ENCODE measurements around the gene OTX2.

The OTX2 gene

GRCh38 chr14:56813143-56813551 lies 2.9 kb upstream of the OTX2 start:
- no peak for TF ChIP-seq NFIC (IDR thresholded peaks at IDR 0.05)
- TF ChIP-seq REST (IDR thresholded peaks at IDR 0.05; ENCODE audit: low read depth), result no peak
- no peak for TF ChIP-seq EGR1 (IDR thresholded peaks at IDR 0.05)
- no peak for TF ChIP-seq MAX (IDR thresholded peaks at IDR 0.05)
- no peak for TF ChIP-seq TAF1 (IDR thresholded peaks at IDR 0.05; ENCODE audit: low read depth)
- no peak for TF ChIP-seq ZBTB7A (IDR thresholded peaks at IDR 0.05; ENCODE audit: low read depth)
- no peak for TF ChIP-seq CEBPB (IDR thresholded peaks at IDR 0.05)
- no peak for TF ChIP-seq TEAD4 (IDR thresholded peaks at IDR 0.05)

- TF ChIP-seq EP300 (IDR thresholded peaks at IDR 0.05; ENCODE audit: borderline replicate concordance), result no peak
- no peak for TF ChIP-seq EGR1 (IDR thresholded peaks at IDR 0.05)
- no peak for TF ChIP-seq CREB1 (IDR thresholded peaks at IDR 0.05; ENCODE audit: low read depth)
These were observed 2.3 kb upstream of the OTX2 start for GRCh38 chr14:56812364-56813141.

- TF ChIP-seq EGR1 (IDR thresholded peaks at IDR 0.05) (no peak), REST (IDR thresholded peaks at IDR 0.05; ENCODE audit: low read depth) (no peak), FOXM1 (IDR thresholded peaks at IDR 0.05; ENCODE audit: borderline replicate concordance, low read depth) (no peak), USF1 (IDR thresholded peaks at IDR 0.05) (no peak), MAX (IDR thresholded peaks at IDR 0.05) (no peak)
These were observed 1.5 kb upstream of the OTX2 start for GRCh38 chr14:56811593-56812363.

- TF ChIP-seq USF1 (IDR thresholded peaks at IDR 0.05) (no peak), CEBPB (IDR thresholded peaks at IDR 0.05) (no peak), REST (IDR thresholded peaks at IDR 0.05; ENCODE audit: low read depth) (no peak), EGR1 (IDR thresholded peaks at IDR 0.05) (no peak), RAD21 (IDR thresholded peaks at IDR 0.05; ENCODE audit: low read depth) (no peak), TAF1 (IDR thresholded peaks at IDR 0.05; ENCODE audit: low read depth) (no peak), CREB1 (IDR thresholded peaks at IDR 0.05; ENCODE audit: low read depth) (no peak), FOXM1 (IDR thresholded peaks at IDR 0.05; ENCODE audit: borderline replicate concordance, low read depth) (no peak), MAX (IDR thresholded peaks at IDR 0.05) (no peak), NFIC (IDR thresholded peaks at IDR 0.05) (no peak), ZBTB7A (IDR thresholded peaks at IDR 0.05; ENCODE audit: low read depth) (no peak), TEAD4 (IDR thresholded peaks at IDR 0.05) (no peak), YY1 (IDR thresholded peaks at IDR 0.05; ENCODE audit: low read depth) (no peak), TCF12 (IDR thresholded peaks at IDR 0.05; ENCODE audit: low read depth) (no peak)
These were observed 735 bp upstream of the OTX2 start for GRCh38 chr14:56810836-56811592.
